ENCODE data around the gene FAM237A. TPM values are rescaled to one million over a fixed set of nuclear protein-coding genes. Genes with fewer than 3 reads are reported as not detected.

Gene FAM237A
- total and polyA plus RNA-seq, 10 of the 15 experiments (the other 5 are each of a cell fraction or from before 2014, with no cell fraction given) = not detected

GRCh38 chr2:206614811-206615210 lies 27.5 kb upstream of the FAM237A start:
- CTCF ChIA-PET = interaction anchor here (1.0 kb wide), 1 partner anchor 11 kb away, joined by 3 read pairs; no protein-coding TSS in a partner anchor
- Histone ChIP-seq H3K36me3 (ENCODE audit: control insufficient read depth in 2 of 2, insufficient read depth in 2 of 2, low read length in 1 of 2) (no peaks in the 10 kb centered on the region), H3K9me3 (replicated peaks; ENCODE audit: control insufficient read depth, insufficient read depth, low read length) (no peaks in the 10 kb centered on the region), H2AFZ (ENCODE audit: control insufficient read depth, low read depth, low read length) (no peak overlapping the region), H3K9ac (ENCODE audit: control insufficient read depth, insufficient read depth, low read length) (no peak overlapping the region), H3K4me2 (ENCODE audit: control insufficient read depth, insufficient read depth) (no peak overlapping the region), H4K20me1 (ENCODE audit: control insufficient read depth, insufficient read depth) (no peaks in the 10 kb centered on the region), H3K79me2 (ENCODE audit: control insufficient read depth, insufficient read depth, low read length) (no peaks in the 10 kb centered on the region), H3K4me1 (ENCODE audit: control insufficient read depth, insufficient read depth, low read length) (no peaks in the 10 kb centered on the region), H3K27me3 (replicated peaks in 1 of 2; ENCODE audit: control insufficient read depth in 2 of 2, insufficient read depth in 2 of 2, low read length in 1 of 2) (no peaks in the 10 kb centered on the region), H3K27ac (ENCODE audit: control insufficient read depth, insufficient read depth) (no peak overlapping the region), H3K4me3 (no peak overlapping the region)
- no peak for DNase-seq (ENCODE audit: low read depth, low spot score)
- RAD21 ChIA-PET (ENCODE audit: unreplicated experiment) = interaction anchor here (1.4 kb wide), 1 partner anchor 80 kb away, joined by 3 read pairs; no protein-coding TSS in a partner anchor
- SMC1A ChIA-PET (ENCODE audit: uncharacterized antibody, unreplicated experiment) = interaction anchor here (1.2 kb wide), 1 partner anchor 11 kb away, joined by 4 read pairs; no protein-coding TSS in a partner anchor
- ATAC-seq = no peak
- TF ChIP-seq IRF5 (IDR thresholded peaks at IDR 0.05; ENCODE audit: borderline replicate concordance) = no peak
- TF ChIP-seq TCF12 (IDR thresholded peaks at IDR 0.05; ENCODE audit: low read depth, low read length) = no peak
- no peak for TF ChIP-seq PAX5 (IDR thresholded peaks at IDR 0.05; ENCODE audit: borderline replicate concordance, low read depth, low read length)
- no peak for TF ChIP-seq CHD1 (IDR thresholded peaks at IDR 0.05; ENCODE audit: low read depth, low read length)
- no peak for TF ChIP-seq EZH2 (IDR thresholded peaks at IDR 0.05; ENCODE audit: borderline replicate concordance, control insufficient read depth, low read depth, low read length)
- TF ChIP-seq GABPA (IDR thresholded peaks at IDR 0.05; ENCODE audit: low read depth) = no peak
- TF ChIP-seq CHD2 (IDR thresholded peaks at IDR 0.05; ENCODE audit: borderline replicate concordance, low read depth, low read length) = no peak
- no peak for TF ChIP-seq SMARCA5 (IDR thresholded peaks at IDR 0.05)
- no peak for TF ChIP-seq MTA3 (IDR thresholded peaks at IDR 0.05; ENCODE audit: borderline replicate concordance, low read length)
- TF ChIP-seq, protein P1, sequence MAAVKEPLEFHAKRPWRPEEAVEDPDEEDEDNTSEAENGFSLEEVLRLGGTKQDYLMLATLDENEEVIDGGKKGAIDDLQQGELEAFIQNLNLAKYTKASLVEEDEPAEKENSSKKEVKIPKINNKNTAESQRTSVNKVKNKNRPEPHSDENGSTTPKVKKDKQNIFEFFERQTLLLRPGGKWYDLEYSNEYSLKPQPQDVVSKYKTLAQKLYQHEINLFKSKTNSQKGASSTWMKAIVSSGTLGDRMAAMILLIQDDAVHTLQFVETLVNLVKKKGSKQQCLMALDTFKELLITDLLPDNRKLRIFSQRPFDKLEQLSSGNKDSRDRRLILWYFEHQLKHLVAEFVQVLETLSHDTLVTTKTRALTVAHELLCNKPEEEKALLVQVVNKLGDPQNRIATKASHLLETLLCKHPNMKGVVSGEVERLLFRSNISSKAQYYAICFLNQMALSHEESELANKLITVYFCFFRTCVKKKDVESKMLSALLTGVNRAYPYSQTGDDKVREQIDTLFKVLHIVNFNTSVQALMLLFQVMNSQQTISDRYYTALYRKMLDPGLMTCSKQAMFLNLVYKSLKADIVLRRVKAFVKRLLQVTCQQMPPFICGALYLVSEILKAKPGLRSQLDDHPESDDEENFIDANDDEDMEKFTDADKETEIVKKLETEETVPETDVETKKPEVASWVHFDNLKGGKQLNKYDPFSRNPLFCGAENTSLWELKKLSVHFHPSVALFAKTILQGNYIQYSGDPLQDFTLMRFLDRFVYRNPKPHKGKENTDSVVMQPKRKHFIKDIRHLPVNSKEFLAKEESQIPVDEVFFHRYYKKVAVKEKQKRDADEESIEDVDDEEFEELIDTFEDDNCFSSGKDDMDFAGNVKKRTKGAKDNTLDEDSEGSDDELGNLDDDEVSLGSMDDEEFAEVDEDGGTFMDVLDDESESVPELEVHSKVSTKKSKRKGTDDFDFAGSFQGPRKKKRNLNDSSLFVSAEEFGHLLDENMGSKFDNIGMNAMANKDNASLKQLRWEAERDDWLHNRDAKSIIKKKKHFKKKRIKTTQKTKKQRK (IDR thresholded peaks at IDR 0.05; ENCODE audit: low read depth, low read length) = no peak
- TF ChIP-seq NFYA (IDR thresholded peaks at IDR 0.05; ENCODE audit: borderline replicate concordance, low read depth, low read length) = no peak
- no peak for TF ChIP-seq NRF1 (conservative IDR thresholded peaks at IDR 0.05; ENCODE audit: low read depth, low read length)
- TF ChIP-seq RELB (IDR thresholded peaks at IDR 0.05; ENCODE audit: low read depth) = no peak
- no peak for TF ChIP-seq SRF (IDR thresholded peaks at IDR 0.05; ENCODE audit: low read depth in 2 of 2, low read length in 2 of 2)
- POLR2A ChIA-PET = no interaction called here
- BruUV-seq (replicated peaks) = no TSS peak
- no peak for FAIRE-seq
- WGBS (ENCODE audit: insufficient coverage, insufficient replicate concordance, low lambda C conversion rate, missing lambda C conversion rate) = 53% methylated on average over 6 of the region's 6 CpGs
- intact Hi-C loops (cut with micrococcal nuclease; ENCODE audit: unreplicated experiment) (no loop called here), in situ Hi-C loops (cut with MboI) (no loop called here)
